Effector memory CD4-positive, alpha-beta T cell (primary cell): ENCODE data around the gene ALDH1L1.

Experiments
- DNase-seq, 3 donors: peaks; one replicate each; pipeline ENCODE4 v3.0.0-alpha.2; 2020
- H3K27ac ChIP-seq: 2 replicates; pipeline ENCODE4 v1.7.0; 2013; ENCODE audit warnings: mild to moderate bottlenecking, low read length, moderate library complexity; ENCODE audit not compliant: insufficient read depth, poor library complexity, severe bottlenecking
- H3K27me3 ChIP-seq: replicated peaks from 2 replicates; pipeline ENCODE4 v1.7.0; 2013; ENCODE audit warnings: mild to moderate bottlenecking, low read length; ENCODE audit not compliant: insufficient read depth, control insufficient read depth, poor library complexity, severe bottlenecking
- H3K36me3 ChIP-seq: 2 replicates; pipeline ENCODE4 v1.7.0; 2013; ENCODE audit warnings: mild to moderate bottlenecking, low read length, moderate library complexity; ENCODE audit not compliant: control insufficient read depth, insufficient read depth
- H3K4me1 ChIP-seq: 2 replicates; pipeline ENCODE4 v1.7.0; 2013; ENCODE audit warnings: low read length, mild to moderate bottlenecking; ENCODE audit not compliant: control insufficient read depth, insufficient read depth, poor library complexity, severe bottlenecking
- H3K4me3 ChIP-seq: 2 replicates; pipeline ENCODE4 v1.7.0; 2013; ENCODE audit warnings: low read length, low read depth, mild to moderate bottlenecking; ENCODE audit not compliant: insufficient read depth, poor library complexity, severe bottlenecking
- H3K9me3 ChIP-seq: 2 replicates; pipeline ENCODE4 v1.7.0; 2013; ENCODE audit warnings: mild to moderate bottlenecking, low read length, moderate library complexity; ENCODE audit not compliant: control insufficient read depth

ALDH1L1 gene

GRCh38 chr3:126112531-126113237 lies 67.7 kb downstream of the ALDH1L1 start:
- no peak overlapping the region for H3K27ac ChIP-seq
- no peaks in the 10 kb centered on the region for H3K27me3 ChIP-seq
- no peaks in the 10 kb centered on the region for H3K9me3 ChIP-seq
- H3K4me1 ChIP-seq = no peaks in the 10 kb centered on the region
- no peaks in the 10 kb centered on the region for H3K36me3 ChIP-seq
- no peak for DNase-seq
- no peak overlapping the region for H3K4me3 ChIP-seq

GRCh38 chr3:126111566-126112475 lies 68.6 kb downstream of the ALDH1L1 start:
- Histone ChIP-seq H3K36me3 (no peaks in the 10 kb centered on the region), H3K9me3 (no peaks in the 10 kb centered on the region), H3K27ac (no peak overlapping the region), H3K27me3 (no peaks in the 10 kb centered on the region), H3K4me3 (no peak overlapping the region), H3K4me1 (no peaks in the 10 kb centered on the region)
- no peak for DNase-seq

GRCh38 chr3:126111126-126111551 lies 69.2 kb downstream of the ALDH1L1 start:
- no peak for DNase-seq

GRCh38 chr3:126110431-126111125 lies 69.8 kb downstream of the ALDH1L1 start:
- Histone ChIP-seq H3K9me3 (no peaks in the 10 kb centered on the region), H3K4me1 (no peaks in the 10 kb centered on the region), H3K36me3 (no peaks in the 10 kb centered on the region), H3K27me3 (no peaks in the 10 kb centered on the region), H3K4me3 (no peak overlapping the region), H3K27ac (no peak overlapping the region)
- DNase-seq = no peak

More at GRCh38 chr3:126111126-126111551, 69.2 kb downstream of the ALDH1L1 start:
- Histone ChIP-seq H3K9me3 (no peaks in the 10 kb centered on the region), H3K4me1 (no peaks in the 10 kb centered on the region), H3K36me3 (no peaks in the 10 kb centered on the region), H3K27ac (no peak overlapping the region), H3K4me3 (no peak overlapping the region), H3K27me3 (no peaks in the 10 kb centered on the region)

GRCh38 chr3:126109880-126110235 lies 70.5 kb downstream of the ALDH1L1 start:
- Histone ChIP-seq H3K4me1 (no peaks in the 10 kb centered on the region), H3K9me3 (no peaks in the 10 kb centered on the region), H3K36me3 (no peaks in the 10 kb centered on the region), H3K4me3 (no peak overlapping the region), H3K27me3 (no peaks in the 10 kb centered on the region), H3K27ac (no peak overlapping the region)
- no peak for DNase-seq

GRCh38 chr3:126109146-126109879 lies 71.1 kb downstream of the ALDH1L1 start:
- Histone ChIP-seq H3K4me1 (no peaks in the 10 kb centered on the region), H3K27me3 (no peaks in the 10 kb centered on the region), H3K9me3 (no peaks in the 10 kb centered on the region), H3K27ac (no peak overlapping the region), H3K4me3 (no peak overlapping the region), H3K36me3 (no peaks in the 10 kb centered on the region)
- no peak for DNase-seq

- Histone ChIP-seq H3K4me1 (no peaks in the 10 kb centered on the region), H3K36me3 (no peaks in the 10 kb centered on the region), H3K27ac (no peak overlapping the region), H3K9me3 (no peaks in the 10 kb centered on the region), H3K4me3 (no peak overlapping the region), H3K27me3 (no peaks in the 10 kb centered on the region)
- no peak for DNase-seq
Observed at GRCh38 chr3:126108676-126109050, 71.7 kb downstream of the ALDH1L1 start.

- H3K27me3 ChIP-seq = no peaks in the 10 kb centered on the region
- H3K9me3 ChIP-seq = no peaks in the 10 kb centered on the region
- no peak for DNase-seq
- no peak overlapping the region for H3K4me3 ChIP-seq
- H3K36me3 ChIP-seq = no peaks in the 10 kb centered on the region
- no peak overlapping the region for H3K27ac ChIP-seq
- no peaks in the 10 kb centered on the region for H3K4me1 ChIP-seq
Observed at GRCh38 chr3:126107957-126108675, 72.3 kb downstream of the ALDH1L1 start.

- no peak overlapping the region for H3K4me3 ChIP-seq
- H3K36me3 ChIP-seq = no peaks in the 10 kb centered on the region
- no peaks in the 10 kb centered on the region for H3K4me1 ChIP-seq
- H3K9me3 ChIP-seq = no peaks in the 10 kb centered on the region
- DNase-seq = no peak
- H3K27ac ChIP-seq = no peak overlapping the region
- no peaks in the 10 kb centered on the region for H3K27me3 ChIP-seq
Observed at GRCh38 chr3:126107203-126107939, 73.0 kb downstream of the ALDH1L1 start.
